GM19468 (cell line): ENCODE results near the gene SRD5A3.
A peak's percentile ranks its signal among the peaks of the same experiment; 100 is the strongest.

Experiments
- ATAC-seq: cut with Tn5 transposase; IDR thresholded peaks from one replicate; pipeline ENCODE4 v1.9.1; 2021; ENCODE audit warnings: mild to moderate bottlenecking, moderate library complexity, moderate number of reproducible peaks; ENCODE audit not compliant: unreplicated experiment; ENCODE audit errors: extremely low read depth

SRD5A3 gene

GRCh38 chr4:55345980-55346850 lies at the start of gene SRD5A3:
SRD5A3 (plus strand) TSS chr4:55346242; CDS start chr4:55346337, 95 bp downstream.
- peak; percentile 88 for ATAC-seq

GRCh38 chr4:55297346-55297745 lies 48.7 kb upstream of the SRD5A3 start:
- ATAC-seq = no peak

GRCh38 chr4:55303760-55304165 lies 42.3 kb upstream of the SRD5A3 start:
- ATAC-seq = no peak

DNA sequence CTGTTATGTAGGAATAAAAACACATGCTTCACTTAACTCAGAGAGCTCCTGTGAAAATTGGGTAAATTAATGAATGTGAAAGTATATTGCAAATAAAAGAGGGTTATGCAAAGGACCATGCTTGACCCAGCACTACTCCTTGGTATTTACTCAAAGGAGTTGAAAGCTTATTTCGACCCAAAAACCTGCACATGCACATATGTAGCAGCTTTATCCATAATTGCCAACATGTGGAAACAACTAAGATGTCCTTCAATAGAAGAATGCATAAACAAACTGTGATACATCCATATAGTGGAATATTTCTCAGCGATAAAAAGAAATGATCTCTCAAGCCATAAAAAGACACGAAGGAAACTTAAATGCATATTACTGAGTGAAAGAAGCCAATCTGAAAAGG lies 41.7 kb upstream of the SRD5A3 start:
- ATAC-seq = no peak

DNA sequence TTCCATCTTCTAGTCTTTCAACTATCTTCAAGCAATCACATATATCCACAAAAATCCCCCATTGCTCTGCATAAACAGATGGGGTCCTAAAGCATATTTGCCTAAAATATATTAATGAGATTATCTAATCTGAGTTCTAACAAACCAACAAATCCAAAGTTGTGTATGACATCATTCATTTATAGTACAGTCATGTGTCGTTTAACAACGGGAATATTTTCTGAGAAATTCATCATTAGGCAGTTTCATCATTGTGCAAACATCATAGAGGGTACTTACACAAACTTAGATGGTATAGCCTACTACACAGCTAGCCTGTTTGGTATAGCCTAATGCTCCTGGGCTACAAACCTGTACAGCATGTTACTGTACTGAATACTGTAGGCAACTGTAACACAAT lies 38.0 kb upstream of the SRD5A3 start:
- ATAC-seq = no peak

GRCh38 chr4:55311792-55312488 lies 34.1 kb upstream of the SRD5A3 start:
- no peak for ATAC-seq

DNA sequence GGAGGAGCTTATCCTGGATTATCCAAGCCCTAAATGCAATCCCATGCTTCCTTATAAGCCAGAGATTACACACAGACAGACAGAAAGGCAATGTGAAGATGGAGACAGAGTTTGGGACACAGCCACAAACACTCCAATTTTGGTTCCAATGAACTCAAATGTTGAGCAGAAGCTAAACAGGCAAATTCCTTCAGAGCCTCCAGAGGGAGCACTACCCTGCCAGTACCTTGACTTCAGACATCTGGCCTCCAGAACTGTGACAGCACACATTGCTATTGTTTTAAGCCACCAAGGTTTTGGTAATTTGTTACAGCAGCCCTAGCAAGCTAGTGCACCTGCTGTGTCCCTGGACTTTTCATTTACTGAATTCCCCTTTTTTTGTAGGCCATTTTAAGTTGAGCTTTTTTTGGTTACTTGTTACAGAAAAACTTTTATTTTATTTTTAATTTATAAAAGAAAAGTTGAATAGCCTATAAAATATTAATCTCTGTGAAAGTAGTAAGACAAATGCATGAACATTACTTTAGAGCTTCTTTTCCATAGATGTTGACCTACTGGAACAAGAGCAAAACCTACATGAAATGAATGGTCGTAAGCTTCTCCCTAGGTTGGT lies 33.4 kb upstream of the SRD5A3 start:
- peak; percentile 63 for ATAC-seq

DNA sequence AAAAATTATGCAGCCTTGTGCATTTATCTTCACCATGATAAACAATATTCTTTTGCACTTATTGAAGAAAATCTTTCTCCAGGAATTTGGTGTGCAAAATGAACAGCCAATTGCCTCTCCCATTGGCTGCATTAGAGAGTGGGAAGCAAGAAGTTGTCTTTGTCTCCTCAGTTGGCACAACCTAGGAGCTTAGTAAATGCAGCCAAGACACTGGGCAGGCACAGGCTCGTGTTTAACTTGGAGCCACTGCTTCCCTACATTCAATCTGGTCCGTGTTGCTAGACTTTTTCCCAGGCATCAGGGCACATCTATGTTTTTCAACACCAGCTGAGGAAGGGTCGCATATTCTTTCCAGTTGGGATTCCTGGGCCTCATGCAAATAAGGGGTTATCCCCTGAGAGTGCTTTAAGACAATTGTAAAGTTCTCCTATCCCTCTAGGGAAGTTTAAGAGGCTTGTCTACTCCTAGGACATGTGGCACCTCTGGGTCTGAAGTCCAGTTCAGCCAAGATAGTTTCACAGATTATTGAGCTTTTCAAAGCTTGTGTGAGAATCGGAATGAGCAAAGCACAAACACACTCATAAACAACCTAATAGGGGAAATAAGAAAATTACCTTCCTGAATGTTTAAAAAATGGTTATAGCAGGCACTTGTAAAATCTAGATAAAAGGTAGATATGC lies 31.8 kb upstream of the SRD5A3 start:
- no peak for ATAC-seq

- no peak for ATAC-seq
Observed at GRCh38 chr4:55318175-55319129, 27.6 kb upstream of the SRD5A3 start.

- ATAC-seq = no peak
Observed at GRCh38 chr4:55321707-55322264, 24.3 kb upstream of the SRD5A3 start.

DNA sequence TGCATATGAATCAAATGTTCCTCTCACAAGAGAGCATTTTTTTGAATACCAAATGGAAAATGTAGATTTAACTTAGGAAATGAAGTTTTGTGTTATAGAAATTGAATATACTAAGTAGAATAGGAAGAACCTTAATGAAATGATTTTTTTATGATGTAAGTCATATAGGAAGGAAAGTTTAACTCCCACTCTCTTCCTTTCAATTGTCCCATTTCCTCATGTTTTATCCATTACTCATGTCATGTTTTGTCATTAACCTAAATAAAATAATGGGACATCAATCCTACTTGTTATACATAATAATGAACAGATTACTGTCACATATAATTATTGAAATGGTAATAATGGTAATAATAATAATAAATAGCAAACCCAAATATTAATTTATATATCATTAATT lies 22.7 kb upstream of the SRD5A3 start:
- no peak for ATAC-seq

DNA sequence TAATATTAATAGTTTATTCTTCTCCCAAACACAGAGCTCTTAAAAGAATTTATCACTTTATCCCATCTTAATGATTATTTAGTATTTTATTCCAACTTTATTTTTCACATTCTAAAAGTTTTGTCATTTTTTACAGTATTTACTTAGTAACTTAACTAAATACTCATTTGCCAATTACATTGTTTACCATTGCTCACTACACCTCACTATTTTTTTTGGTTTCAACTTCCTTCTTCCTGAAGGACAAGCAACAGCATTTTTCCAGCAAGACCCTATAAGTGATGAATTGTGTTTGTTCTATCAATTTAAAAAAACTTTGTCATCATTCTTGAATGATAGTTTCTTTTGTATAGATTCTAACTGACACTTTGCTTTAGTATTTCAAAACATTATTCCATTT lies 19.4 kb upstream of the SRD5A3 start:
- no peak for ATAC-seq

GRCh38 chr4:55329012-55329411 lies 17.0 kb upstream of the SRD5A3 start:
- ATAC-seq = no peak

DNA sequence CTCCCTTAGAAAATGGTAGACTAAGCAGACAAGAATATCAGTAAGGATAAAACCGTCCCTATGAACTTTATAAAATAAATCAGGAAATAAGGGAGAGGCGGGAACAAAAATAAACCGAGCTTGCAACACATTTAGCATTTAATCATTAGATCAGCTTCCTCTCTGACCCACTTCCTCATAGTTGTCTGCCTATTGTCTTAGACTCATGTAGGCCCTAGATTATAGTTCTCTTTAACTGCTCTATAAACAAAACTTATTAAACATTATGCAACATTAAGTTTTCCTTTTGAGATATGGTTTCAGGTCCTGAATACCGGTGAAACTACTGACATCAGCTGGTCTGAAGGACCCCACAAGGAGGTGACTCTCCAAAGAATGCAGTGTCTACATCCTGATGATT lies 15.8 kb upstream of the SRD5A3 start:
- no peak for ATAC-seq

GRCh38 chr4:55336138-55337034 lies 9.7 kb upstream of the SRD5A3 start:
- ATAC-seq = no peak

- ATAC-seq = no peak
Observed at GRCh38 chr4:55337944-55338343, 8.1 kb upstream of the SRD5A3 start.

DNA sequence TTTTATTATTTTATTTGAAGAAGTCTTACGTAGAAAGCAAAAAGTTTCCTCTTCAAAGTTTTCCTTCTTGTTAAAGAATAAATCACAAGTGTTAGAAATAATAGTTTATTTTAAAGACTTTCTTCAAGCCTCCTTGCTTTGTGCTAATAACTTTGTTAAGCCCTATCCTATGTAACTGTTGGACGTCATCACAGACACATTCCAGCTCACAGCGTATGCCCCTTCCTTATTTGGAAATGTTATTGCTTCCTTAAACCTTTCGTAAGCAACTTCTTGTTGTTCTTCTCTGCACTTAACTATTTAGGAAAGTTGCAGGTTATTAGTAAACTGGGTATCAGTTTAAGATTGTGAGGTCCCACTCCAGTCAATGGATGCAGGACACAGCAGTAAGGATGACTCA lies 7.6 kb upstream of the SRD5A3 start:
- no peak for ATAC-seq

DNA sequence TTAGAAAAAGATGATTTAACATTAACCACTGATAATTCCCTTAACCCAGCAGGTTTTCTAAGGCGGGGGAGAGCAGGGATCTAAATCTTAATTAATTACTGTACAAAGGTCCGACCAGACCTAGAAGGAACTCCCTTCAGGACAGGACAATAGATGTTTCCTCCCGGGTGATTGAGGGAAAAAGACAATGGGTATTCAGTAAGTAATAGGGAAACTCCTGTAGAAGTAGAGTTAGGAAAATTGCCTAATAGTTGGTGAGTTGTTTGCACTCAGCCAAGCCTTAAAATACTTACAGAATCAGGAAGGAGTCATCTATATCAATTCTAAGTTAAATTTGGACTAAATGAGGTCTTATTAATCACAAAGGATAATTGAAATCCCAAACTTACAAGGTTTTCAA lies 5.8 kb upstream of the SRD5A3 start:
- no peak for ATAC-seq
